Pancreas (tissue), 10 donors: ENCODE results near the gene ELP1. TPM values are rescaled to one million over a fixed set of nuclear protein-coding genes. Genes with fewer than 3 reads are reported as not detected.
"Not testable (repeated sequence)": the region's sequence is repeated elsewhere in the genome, so short reads cannot be mapped to it uniquely, and the experiment has no call there.

ENCODE experiments used
- ATAC-seq, 4 donors: fragments of 200-7000 bp; cut with Tn5 transposase; one replicate each; pipeline versions ENCODE4 v1.8.0 to v1.9.1; 2020; ENCODE audit warnings: mild to moderate bottlenecking in 4 of 4, moderate library complexity in 4 of 4
- DNase-seq, 6 donors: peaks; one replicate each; pipeline ENCODE4 v3.0.0-alpha.2; 2020
- FAIRE-seq: peaks from 2 replicates; lab custom pipeline; 2012; peaks lifted over from hg19 to GRCh38; lab: Jason Lieb, UNC
- H3K27ac ChIP-seq, 4 donors: fragments of 200-600 bp; sonication (generic); 1 replicate in 3 of 4; 2 replicates in 1 of 4; pipeline versions ENCODE4 v1.5.0 to v1.8.0; 2020
- H3K27me3 ChIP-seq, 4 donors: fragments of 200-600 bp; one replicate each; pipeline ENCODE4 v1.8.0; 2021
- H3K36me3 ChIP-seq, 3 donors: fragments of 200-600 bp; sonication (generic) in 1 of 3; one replicate each; pipeline versions ENCODE4 v1.5.0 to v1.8.0; 2020 to 2021
- H3K4me1 ChIP-seq, 3 donors: fragments of 200-600 bp; one replicate each; pipeline ENCODE4 v1.8.0; 2021
- H3K4me3 ChIP-seq, 4 donors: fragments of 200-600 bp; sonication (generic) in 2 of 4; one replicate each; pipeline versions ENCODE4 v1.5.0 to v1.8.0; 2020 to 2021
- H3K9me3 ChIP-seq, 4 donors: fragments of 200-600 bp; one replicate each; pipeline ENCODE4 v1.8.0; 2021
- CTCF ChIP-seq, 4 donors: fragments of 200-600 bp; sonication (generic) in 3 of 4; IDR thresholded peaks; one replicate each; pipeline versions ENCODE4 v1.5.0 to v1.8.0; 2021; ENCODE audit warnings: antibody characterized with exemption in 4 of 4
- WGBS, 2 donors: extraction: QIAGEN DNeasy Blood & Tissue Kit; methylation state at CpG; one replicate each; pipeline ENCODE4 v1.1.7; 2013; 5-methylcytosine and 5-hydroxymethylcytosine counted together
- intact Hi-C, 3 donors: fragments of 100-400 bp; cut with DNase I; formaldehyde crosslinking; loops; one replicate each; pipeline versions ENCODE4 v1.11.1 to v1.14.2; 2022
- polyA plus RNA-seq, 2 donors: library from polyadenylated mRNA; stranded (reverse); fragments of 200-250 nt; gene quantifications; one replicate each; pipeline ENCODE4 v1.2.3, GENCODE V29; 2013
- total RNA-seq, 6 donors: library from RNA; stranded (reverse); fragmentation: NEBNext Ultra II Directional in 4 of 6; extraction: Animal tissue kit (Norgen Biotek cat#: 25700) in 4 of 6; gene quantifications; one replicate each; pipeline versions ENCODE4 v1.2.1 to v1.2.4, GENCODE V29; 2021 to 2023
- donor health status: healthy with polysubstance abuse.
- donor health status: DM: no; HTN: no; CAD: no; lungs with moderate emphysema.
- donor health status: DM: no; HTN: no; CAD: no.
- donor health status: control.
- donor health status: control.
- donor health status: Bipolar disorder and iron deficiency.
- donor health status: DM: yes; HTN: yes; CAD: no.
- donor health status: DM: no; HTN: no; CAD: no.
- donor health status: DM: no; HTN: no; CAD: no.
- donor health status: DM: yes; HTN: yes; CAD: no.

ELP1 gene
- total and polyA plus RNA-seq, 8 donors: 6.9 to 19.2 (median 10.0) TPM

GRCh38 chr9:108850293-108850897 lies 83.5 kb downstream of the ELP1 start:
- Histone ChIP-seq H3K27me3 (no peaks in the 10 kb centered on the region), H3K4me3 (no peak overlapping the region), H3K9me3 (no peaks in the 10 kb centered on the region), H3K27ac (no peak overlapping the region), H3K36me3 (no peaks in the 10 kb centered on the region), H3K4me1 (no peaks in the 10 kb centered on the region)
- ATAC-seq (peak in 2 of 4 donors; percentile 56 to 75), DNase-seq (no peak), FAIRE-seq (no peak)
- no peak for TF ChIP-seq CTCF (IDR thresholded peaks at IDR 0.05)
- intact Hi-C loops: no loop called here
- 83 to 89% methylated on average over 3 of the region's 3 CpGs for WGBS, 2 donors

- ATAC-seq, FAIRE-seq, H3K27me3 ChIP-seq, H3K4me1 ChIP-seq, H3K4me3 ChIP-seq, H3K27ac ChIP-seq, intact Hi-C loops, H3K36me3 ChIP-seq, DNase-seq, H3K9me3 ChIP-seq: not testable (repeated sequence)
- WGBS, 2 donors: 82 to 90% methylated on average over 8 of the region's 8 CpGs
These were observed 85.6 kb downstream of the ELP1 start for GRCh38 chr9:108848296-108848695.

- no peaks in the 10 kb centered on the region for H3K9me3 ChIP-seq
- DNase-seq (no peak), FAIRE-seq (no peak), ATAC-seq (no peak)
- no peaks in the 10 kb centered on the region for H3K36me3 ChIP-seq
- intact Hi-C loops: no loop called here
- H3K27me3 ChIP-seq: no peaks in the 10 kb centered on the region
- H3K4me1 ChIP-seq: no peaks in the 10 kb centered on the region
- H3K4me3 ChIP-seq: no peak overlapping the region
- H3K27ac ChIP-seq: no peak overlapping the region
- WGBS, 2 donors: 68 to 77% methylated on average over 2 of the region's 2 CpGs
- TF ChIP-seq CTCF (IDR thresholded peaks at IDR 0.05): no peak
These were observed 88.0 kb downstream of the ELP1 start for GRCh38 chr9:108845947-108846346.

GRCh38 chr9:108845507-108845906 lies 88.4 kb downstream of the ELP1 start:
- TF ChIP-seq CTCF (IDR thresholded peaks at IDR 0.05): no peak
- no peak for DNase-seq
- Histone ChIP-seq H3K4me3 (no peak overlapping the region), H3K36me3 (no peaks in the 10 kb centered on the region), H3K4me1 (no peaks in the 10 kb centered on the region), H3K27ac (no peak overlapping the region), H3K27me3 (no peaks in the 10 kb centered on the region), H3K9me3 (no peaks in the 10 kb centered on the region)
- no peak for FAIRE-seq
- WGBS, 2 donors: 78 to 82% methylated on average over 5 of the region's 5 CpGs
- no peak for ATAC-seq
- intact Hi-C loops: no loop called here

- ATAC-seq (no peak), FAIRE-seq (no peak), DNase-seq (no peak)
- Histone ChIP-seq H3K4me3 (no peak overlapping the region), H3K4me1 (no peaks in the 10 kb centered on the region), H3K9me3 (no peaks in the 10 kb centered on the region), H3K36me3 (no peaks in the 10 kb centered on the region), H3K27ac (no peak overlapping the region), H3K27me3 (no peaks in the 10 kb centered on the region)
- 70 to 80% methylated on average over 2 of the region's 2 CpGs for WGBS, 2 donors
- intact Hi-C loops: no loop called here
- no peak for TF ChIP-seq CTCF (IDR thresholded peaks at IDR 0.05)
These were observed 89.1 kb downstream of the ELP1 start for GRCh38 chr9:108844856-108845255.
